GM12878 (cell line): ENCODE data around the gene GK. TPM values are rescaled to one million over a fixed set of nuclear protein-coding genes. Genes with fewer than 3 reads are reported as not detected.

Experiments used
- ASH2L ChIP-seq: fragments of 300-600, 200-600 bp; sonication (generic); IDR thresholded peaks from 2 replicates; pipeline ENCODE4 v1.6.1; 2017; ENCODE audit warnings: low read depth, mild to moderate bottlenecking, borderline replicate concordance
- BHLHE40 ChIP-seq, 2 experiments: fragments of 450-650 bp in 1 of 2; IDR thresholded peaks; 2 replicates each; pipeline ENCODE4 v1.6.1; 2011 to 2017; ENCODE audit warnings: low read depth in 2 of 2, borderline replicate concordance in 1 of 2, improper control_type of control experiment in 1 of 2, low read length in 1 of 2, mild to moderate bottlenecking in 1 of 2
- DPF2 ChIP-seq: fragments of 450-650 bp; IDR thresholded peaks from 2 replicates; pipeline ENCODE4 v1.6.1; 2017; ENCODE audit warnings: mild to moderate bottlenecking
- EP300 ChIP-seq, 2 experiments: fragments of 150-350 bp in 1 of 2; IDR thresholded peaks; 2 replicates each; pipeline ENCODE4 v1.6.1; 2011 to 2012; ENCODE audit warnings: low read depth in 2 of 2, low read length in 2 of 2, borderline replicate concordance in 1 of 2, improper control_type of control experiment in 1 of 2, inconsistent platforms in 1 of 2; ENCODE audit not compliant: control insufficient read depth in 1 of 2
- IKZF2 ChIP-seq, 2 experiments: fragments of 450-650 bp; IDR thresholded peaks; 2 replicates each; pipeline ENCODE4 v1.6.1; 2017; ENCODE audit warnings: mild to moderate bottlenecking in 2 of 2, moderate library complexity in 2 of 2
- NRF1 ChIP-seq: conservative IDR thresholded peaks from 2 replicates; pipeline ENCODE4 v1.6.1; 2011; ENCODE audit warnings: mild to moderate bottlenecking, low read depth, low read length, improper control_type of control experiment
- SMAD5 ChIP-seq: IDR thresholded peaks from 2 replicates; pipeline ENCODE4 v1.6.1; 2016; ENCODE audit warnings: antibody characterized with exemption, low read depth
- SREBF2 ChIP-seq: IDR thresholded peaks from 2 replicates; pipeline ENCODE4 v1.6.1; 2012; ENCODE audit warnings: mild to moderate bottlenecking, low read length
- TCF7 ChIP-seq: IDR thresholded peaks from 2 replicates; pipeline ENCODE4 v1.6.1; 2014; ENCODE audit warnings: antibody characterized with exemption, borderline replicate concordance
- ZNF207 ChIP-seq: fragments of 450-650 bp; IDR thresholded peaks from 2 replicates; pipeline ENCODE4 v1.6.1; 2014; ENCODE audit warnings: antibody characterized with exemption, mild to moderate bottlenecking, borderline replicate concordance
- ZNF217 ChIP-seq: fragments of 450-650 bp; IDR thresholded peaks from 2 replicates; pipeline ENCODE4 v1.6.1; 2017; ENCODE audit warnings: antibody characterized with exemption, mild to moderate bottlenecking
- ZNF622 ChIP-seq: fragments of 450-650 bp; IDR thresholded peaks from 2 replicates; pipeline ENCODE4 v1.6.1; 2017; ENCODE audit warnings: mild to moderate bottlenecking, inconsistent platforms
- polyA plus RNA-seq, 11 experiments: library from polyadenylated mRNA; depleted of rRNA in 4 of 11; unstranded in 6 of 11; stranded (reverse) in 5 of 11; fragments of >200 nt; fragmentation: Nextera tagmentation in 4 of 11; fragmentation: Illumina TruSeq in 1 of 11; extraction: Ambion mirVana in 4 of 11; extraction: Trizol in 1 of 11; gene quantifications; 1 replicate in 1 of 11; 2 replicates in 10 of 11; pipeline versions ENCODE4 v1.2.1 to v1.2.3, GENCODE V29; 2011 to 2016; ENCODE audit warnings: inconsistent platforms in 2 of 11, missing spikeins in 2 of 11, low read depth in 1 of 11
- total RNA-seq, 4 experiments: library from RNA; depleted of rRNA in 3 of 4; stranded (reverse); fragments of >200 nt in 3 of 4; fragmentation: Illumina TruSeq in 1 of 4; extraction: Trizol in 1 of 4; gene quantifications; 2 replicates each; pipeline versions ENCODE4 v1.2.1 to v1.2.3, GENCODE V29; 2013 to 2021
- TF ChIP-seq, protein P1 (sequence below): fragments of 450-650 bp; formaldehyde crosslinking; IDR thresholded peaks from 2 replicates; pipeline ENCODE4 v1.4.0; 2020; ENCODE audit warnings: mild to moderate bottlenecking, moderate library complexity
- TF ChIP-seq, protein P2 (sequence below): fragments of 450-650 bp; IDR thresholded peaks from 2 replicates; pipeline ENCODE4 v1.6.1; 2016; ENCODE audit warnings: mild to moderate bottlenecking
- TF ChIP-seq, protein P3 (sequence below): fragments of 450-650 bp; IDR thresholded peaks from 2 replicates; pipeline ENCODE4 v1.6.1; 2017; ENCODE audit warnings: mild to moderate bottlenecking, low read depth, inconsistent platforms; ENCODE audit not compliant: poor library complexity, severe bottlenecking
- TF ChIP-seq, protein P4 (sequence below): fragments of 450-650 bp; formaldehyde crosslinking; IDR thresholded peaks from 2 replicates; pipeline ENCODE4 v1.5.0; 2022; ENCODE audit warnings: mild to moderate bottlenecking, missing genetic modification characterization

GK gene
- total and polyA plus RNA-seq, 10 of the 15 experiments (the other 5 are each of a cell fraction or from before 2014, with no cell fraction given): 6.3 to 22.3 (median 11.1) TPM

DNA sequence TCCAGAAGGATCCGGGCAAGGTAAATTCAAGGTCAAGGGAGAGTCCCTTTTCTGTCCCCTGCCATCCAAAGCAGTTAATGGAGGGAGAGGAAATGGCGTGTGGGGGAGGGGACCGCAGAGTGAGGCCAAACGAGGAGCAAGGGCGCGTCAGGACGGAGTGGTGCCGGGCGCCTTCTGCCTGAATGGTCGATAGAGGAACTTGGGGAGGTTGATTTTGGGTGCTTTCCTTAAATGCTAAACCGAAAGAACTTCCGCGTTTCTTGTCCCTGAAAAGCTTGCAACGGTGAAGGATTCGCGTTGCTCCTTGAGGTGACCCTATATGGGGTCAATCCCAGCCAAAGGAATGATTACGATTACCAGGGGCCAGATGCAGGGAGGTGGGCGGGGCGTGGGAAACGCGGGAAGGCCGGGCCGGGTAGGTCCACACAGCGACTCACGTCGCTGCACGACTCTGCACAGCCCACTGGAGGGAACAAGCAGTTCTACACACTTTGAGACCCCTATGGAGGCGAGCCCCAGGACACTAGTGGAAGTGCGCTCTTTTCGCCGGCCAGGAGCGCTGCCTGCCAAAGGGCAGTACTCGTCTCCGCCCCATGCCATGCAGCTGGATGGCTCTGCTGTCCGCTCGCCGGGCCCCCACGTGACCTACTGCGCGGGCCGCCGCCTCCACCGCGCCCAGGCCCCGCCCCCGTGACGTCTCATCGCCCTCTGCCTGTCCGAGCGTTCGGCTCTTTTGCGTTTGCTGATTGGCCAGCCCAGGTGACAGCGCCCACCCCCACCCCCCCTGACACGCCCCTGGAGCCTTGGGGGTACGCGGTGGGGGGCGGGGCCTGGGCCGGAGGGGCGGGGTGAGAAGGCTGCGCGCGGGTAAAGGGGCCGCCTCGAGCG lies 452 bp upstream of the GK start (continued):
- TF ChIP-seq DPF2 (no peak; the same call in 1 of the 2 replicates), ZNF622 (no peak), NRF1 (no peak), EP300 (IDR thresholded peaks at IDR 0.05; ENCODE audit: borderline replicate concordance in 1 of 2, control insufficient read depth in 1 of 2, low read depth in 2 of 2, low read length in 2 of 2) (no peak), ZNF217 (no peak), ASH2L (no peak), TCF7 (no peak), SMAD5 (no peak), SREBF2 (no peak), BHLHE40 (IDR thresholded peaks at IDR 0.05; ENCODE audit: borderline replicate concordance in 1 of 2, low read depth in 2 of 2, low read length in 1 of 2) (peak; percentile 49 to 85; a peak in 3 of 4 replicates), ZNF207 (0 out of 2 replicates have a peak, but pooled peaks have one; percentile 19), IKZF2 (IDR thresholded peaks at IDR 0.05) (peak; percentile 26 to 46; a peak in 2 of 4 replicates)
- TF ChIP-seq, protein P1, sequence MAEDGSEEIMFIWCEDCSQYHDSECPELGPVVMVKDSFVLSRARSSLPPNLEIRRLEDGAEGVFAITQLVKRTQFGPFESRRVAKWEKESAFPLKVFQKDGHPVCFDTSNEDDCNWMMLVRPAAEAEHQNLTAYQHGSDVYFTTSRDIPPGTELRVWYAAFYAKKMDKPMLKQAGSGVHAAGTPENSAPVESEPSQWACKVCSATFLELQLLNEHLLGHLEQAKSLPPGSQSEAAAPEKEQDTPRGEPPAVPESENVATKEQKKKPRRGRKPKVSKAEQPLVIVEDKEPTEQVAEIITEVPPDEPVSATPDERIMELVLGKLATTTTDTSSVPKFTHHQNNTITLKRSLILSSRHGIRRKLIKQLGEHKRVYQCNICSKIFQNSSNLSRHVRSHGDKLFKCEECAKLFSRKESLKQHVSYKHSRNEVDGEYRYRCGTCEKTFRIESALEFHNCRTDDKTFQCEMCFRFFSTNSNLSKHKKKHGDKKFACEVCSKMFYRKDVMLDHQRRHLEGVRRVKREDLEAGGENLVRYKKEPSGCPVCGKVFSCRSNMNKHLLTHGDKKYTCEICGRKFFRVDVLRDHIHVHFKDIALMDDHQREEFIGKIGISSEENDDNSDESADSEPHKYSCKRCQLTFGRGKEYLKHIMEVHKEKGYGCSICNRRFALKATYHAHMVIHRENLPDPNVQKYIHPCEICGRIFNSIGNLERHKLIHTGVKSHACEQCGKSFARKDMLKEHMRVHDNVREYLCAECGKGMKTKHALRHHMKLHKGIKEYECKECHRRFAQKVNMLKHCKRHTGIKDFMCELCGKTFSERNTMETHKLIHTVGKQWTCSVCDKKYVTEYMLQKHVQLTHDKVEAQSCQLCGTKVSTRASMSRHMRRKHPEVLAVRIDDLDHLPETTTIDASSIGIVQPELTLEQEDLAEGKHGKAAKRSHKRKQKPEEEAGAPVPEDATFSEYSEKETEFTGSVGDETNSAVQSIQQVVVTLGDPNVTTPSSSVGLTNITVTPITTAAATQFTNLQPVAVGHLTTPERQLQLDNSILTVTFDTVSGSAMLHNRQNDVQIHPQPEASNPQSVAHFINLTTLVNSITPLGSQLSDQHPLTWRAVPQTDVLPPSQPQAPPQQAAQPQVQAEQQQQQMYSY (CRISPR knock-in tag): no peak
- TF ChIP-seq, protein P2, sequence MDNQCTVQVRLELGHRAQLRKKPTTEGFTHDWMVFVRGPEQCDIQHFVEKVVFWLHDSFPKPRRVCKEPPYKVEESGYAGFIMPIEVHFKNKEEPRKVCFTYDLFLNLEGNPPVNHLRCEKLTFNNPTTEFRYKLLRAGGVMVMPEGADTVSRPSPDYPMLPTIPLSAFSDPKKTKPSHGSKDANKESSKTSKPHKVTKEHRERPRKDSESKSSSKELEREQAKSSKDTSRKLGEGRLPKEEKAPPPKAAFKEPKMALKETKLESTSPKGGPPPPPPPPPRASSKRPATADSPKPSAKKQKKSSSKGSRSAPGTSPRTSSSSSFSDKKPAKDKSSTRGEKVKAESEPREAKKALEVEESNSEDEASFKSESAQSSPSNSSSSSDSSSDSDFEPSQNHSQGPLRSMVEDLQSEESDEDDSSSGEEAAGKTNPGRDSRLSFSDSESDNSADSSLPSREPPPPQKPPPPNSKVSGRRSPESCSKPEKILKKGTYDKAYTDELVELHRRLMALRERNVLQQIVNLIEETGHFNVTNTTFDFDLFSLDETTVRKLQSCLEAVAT: 0 out of 2 replicates have a peak, but pooled peaks have one; percentile 24
- TF ChIP-seq, protein P3, sequence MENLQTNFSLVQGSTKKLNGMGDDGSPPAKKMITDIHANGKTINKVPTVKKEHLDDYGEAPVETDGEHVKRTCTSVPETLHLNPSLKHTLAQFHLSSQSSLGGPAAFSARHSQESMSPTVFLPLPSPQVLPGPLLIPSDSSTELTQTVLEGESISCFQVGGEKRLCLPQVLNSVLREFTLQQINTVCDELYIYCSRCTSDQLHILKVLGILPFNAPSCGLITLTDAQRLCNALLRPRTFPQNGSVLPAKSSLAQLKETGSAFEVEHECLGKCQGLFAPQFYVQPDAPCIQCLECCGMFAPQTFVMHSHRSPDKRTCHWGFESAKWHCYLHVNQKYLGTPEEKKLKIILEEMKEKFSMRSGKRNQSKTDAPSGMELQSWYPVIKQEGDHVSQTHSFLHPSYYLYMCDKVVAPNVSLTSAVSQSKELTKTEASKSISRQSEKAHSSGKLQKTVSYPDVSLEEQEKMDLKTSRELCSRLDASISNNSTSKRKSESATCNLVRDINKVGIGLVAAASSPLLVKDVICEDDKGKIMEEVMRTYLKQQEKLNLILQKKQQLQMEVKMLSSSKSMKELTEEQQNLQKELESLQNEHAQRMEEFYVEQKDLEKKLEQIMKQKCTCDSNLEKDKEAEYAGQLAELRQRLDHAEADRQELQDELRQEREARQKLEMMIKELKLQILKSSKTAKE: no peak
- TF ChIP-seq, protein P4, sequence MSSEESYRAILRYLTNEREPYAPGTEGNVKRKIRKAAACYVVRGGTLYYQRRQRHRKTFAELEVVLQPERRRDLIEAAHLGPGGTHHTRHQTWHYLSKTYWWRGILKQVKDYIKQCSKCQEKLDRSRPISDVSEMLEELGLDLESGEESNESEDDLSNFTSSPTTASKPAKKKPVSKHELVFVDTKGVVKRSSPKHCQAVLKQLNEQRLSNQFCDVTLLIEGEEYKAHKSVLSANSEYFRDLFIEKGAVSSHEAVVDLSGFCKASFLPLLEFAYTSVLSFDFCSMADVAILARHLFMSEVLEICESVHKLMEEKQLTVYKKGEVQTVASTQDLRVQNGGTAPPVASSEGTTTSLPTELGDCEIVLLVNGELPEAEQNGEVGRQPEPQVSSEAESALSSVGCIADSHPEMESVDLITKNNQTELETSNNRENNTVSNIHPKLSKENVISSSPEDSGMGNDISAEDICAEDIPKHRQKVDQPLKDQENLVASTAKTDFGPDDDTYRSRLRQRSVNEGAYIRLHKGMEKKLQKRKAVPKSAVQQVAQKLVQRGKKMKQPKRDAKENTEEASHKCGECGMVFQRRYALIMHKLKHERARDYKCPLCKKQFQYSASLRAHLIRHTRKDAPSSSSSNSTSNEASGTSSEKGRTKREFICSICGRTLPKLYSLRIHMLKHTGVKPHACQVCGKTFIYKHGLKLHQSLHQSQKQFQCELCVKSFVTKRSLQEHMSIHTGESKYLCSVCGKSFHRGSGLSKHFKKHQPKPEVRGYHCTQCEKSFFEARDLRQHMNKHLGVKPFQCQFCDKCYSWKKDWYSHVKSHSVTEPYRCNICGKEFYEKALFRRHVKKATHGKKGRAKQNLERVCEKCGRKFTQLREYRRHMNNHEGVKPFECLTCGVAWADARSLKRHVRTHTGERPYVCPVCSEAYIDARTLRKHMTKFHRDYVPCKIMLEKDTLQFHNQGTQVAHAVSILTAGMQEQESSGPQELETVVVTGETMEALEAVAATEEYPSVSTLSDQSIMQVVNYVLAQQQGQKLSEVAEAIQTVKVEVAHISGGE (CRISPR knock-in tag): no peak
